Stomach (tissue), 4 donors: ENCODE results near the gene TSPAN12.

ENCODE experiments used
- EP300 ChIP-seq: sonication (generic); formaldehyde crosslinking; IDR thresholded peaks from one replicate; pipeline ENCODE4 v1.6.1; 2017; ENCODE audit warnings: antibody characterized with exemption
- TF ChIP-seq, protein P1 (sequence below), 7 experiments: fragments of 450-650 bp in 4 of 7; fragments of 200-600 bp in 3 of 7; sonication (generic) in 3 of 7; IDR thresholded peaks; one replicate each; pipeline ENCODE4 v1.5.1; 2016 to 2019; ENCODE audit warnings: antibody characterized with exemption in 7 of 7, control low read depth in 2 of 7, mild to moderate bottlenecking in 1 of 7

DNA sequence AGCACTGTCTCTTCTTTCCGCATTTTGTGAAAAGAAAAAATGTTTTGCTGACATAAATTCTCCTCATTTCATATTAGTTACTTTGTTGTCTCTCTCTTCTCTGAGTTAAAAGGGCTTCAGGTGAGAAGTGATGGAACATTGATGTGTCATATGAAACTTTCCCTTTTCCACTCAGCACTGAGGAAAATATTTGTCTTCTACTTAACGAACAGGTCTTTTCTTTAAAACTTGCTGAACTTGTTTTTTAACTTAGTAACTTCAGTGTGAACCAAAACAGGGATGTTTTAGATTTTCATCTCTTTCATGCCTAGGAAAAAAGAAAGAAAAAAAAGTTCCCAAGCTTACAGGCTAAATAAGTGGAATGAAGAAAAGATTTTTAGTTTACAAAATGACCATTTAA is 19.0 kb upstream of the TSPAN12 start:
- TF ChIP-seq, protein P1, sequence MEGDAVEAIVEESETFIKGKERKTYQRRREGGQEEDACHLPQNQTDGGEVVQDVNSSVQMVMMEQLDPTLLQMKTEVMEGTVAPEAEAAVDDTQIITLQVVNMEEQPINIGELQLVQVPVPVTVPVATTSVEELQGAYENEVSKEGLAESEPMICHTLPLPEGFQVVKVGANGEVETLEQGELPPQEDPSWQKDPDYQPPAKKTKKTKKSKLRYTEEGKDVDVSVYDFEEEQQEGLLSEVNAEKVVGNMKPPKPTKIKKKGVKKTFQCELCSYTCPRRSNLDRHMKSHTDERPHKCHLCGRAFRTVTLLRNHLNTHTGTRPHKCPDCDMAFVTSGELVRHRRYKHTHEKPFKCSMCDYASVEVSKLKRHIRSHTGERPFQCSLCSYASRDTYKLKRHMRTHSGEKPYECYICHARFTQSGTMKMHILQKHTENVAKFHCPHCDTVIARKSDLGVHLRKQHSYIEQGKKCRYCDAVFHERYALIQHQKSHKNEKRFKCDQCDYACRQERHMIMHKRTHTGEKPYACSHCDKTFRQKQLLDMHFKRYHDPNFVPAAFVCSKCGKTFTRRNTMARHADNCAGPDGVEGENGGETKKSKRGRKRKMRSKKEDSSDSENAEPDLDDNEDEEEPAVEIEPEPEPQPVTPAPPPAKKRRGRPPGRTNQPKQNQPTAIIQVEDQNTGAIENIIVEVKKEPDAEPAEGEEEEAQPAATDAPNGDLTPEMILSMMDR (IDR thresholded peaks at IDR 0.05): no peak
- no peak for TF ChIP-seq EP300
